Stimulated activated CD8-positive, alpha-beta memory T cell treated with anti-CD3 and anti-CD28 coated beads, Interleukin-15, amount 100 ng/mL, for 24 hours (primary cell): ENCODE results near the gene DOCK1.

Experiments used
- DNase-seq: peaks from one replicate; pipeline ENCODE4 v3.0.0-alpha.2; 2020; ENCODE audit warnings: low read depth

DOCK1 gene

GRCh38 chr10:126955396-126955795 is 50.2 kb downstream of the DOCK1 start:
- DNase-seq, result no peak

GRCh38 chr10:126955934-126956711 is 50.9 kb downstream of the DOCK1 start:
- no peak for DNase-seq

- DNase-seq, result no peak
Measured at GRCh38 chr10:126956712-126957108, 51.5 kb downstream of the DOCK1 start.

- DNase-seq, result no peak
Measured at GRCh38 chr10:126957111-126957510, 51.9 kb downstream of the DOCK1 start.

GRCh38 chr10:126959431-126959830 is 54.2 kb downstream of the DOCK1 start:
- DNase-seq, result no peak

GRCh38 chr10:126959906-126960685 is 54.9 kb downstream of the DOCK1 start:
- DNase-seq, result no peak

GRCh38 chr10:126963354-126963753 is 58.1 kb downstream of the DOCK1 start:
- no peak for DNase-seq

GRCh38 chr10:126964190-126964589 is 59.0 kb downstream of the DOCK1 start:
- no peak for DNase-seq

- no peak for DNase-seq
Measured at GRCh38 chr10:126966938-126967337, 61.7 kb downstream of the DOCK1 start.

GRCh38 chr10:126969310-126969709 is 64.1 kb downstream of the DOCK1 start:
- DNase-seq, result no peak

GRCh38 chr10:126972635-126973414 is 67.6 kb downstream of the DOCK1 start:
- DNase-seq, result no peak

- no peak for DNase-seq
Measured at GRCh38 chr10:126975221-126975620, 70.0 kb downstream of the DOCK1 start.

- no peak for DNase-seq
Measured at GRCh38 chr10:126977216-126977615, 72.0 kb downstream of the DOCK1 start.

GRCh38 chr10:126979311-126979710 is 74.1 kb downstream of the DOCK1 start:
- DNase-seq, result no peak

- DNase-seq, result no peak
Measured at GRCh38 chr10:126993208-126993607, 88.0 kb downstream of the DOCK1 start.

- DNase-seq, result no peak
Measured at GRCh38 chr10:126997801-126998590, 92.8 kb downstream of the DOCK1 start.

- DNase-seq, result no peak
Measured at GRCh38 chr10:127000598-127000997, 95.4 kb downstream of the DOCK1 start.

- DNase-seq, result no peak
Measured at GRCh38 chr10:127003032-127003685, 97.9 kb downstream of the DOCK1 start.

GRCh38 chr10:127006453-127006852 is 101.2 kb downstream of the DOCK1 start:
- no peak for DNase-seq

- DNase-seq, result no peak
Measured at GRCh38 chr10:127009366-127009765, 104.1 kb downstream of the DOCK1 start.

GRCh38 chr10:127011174-127011573 is 105.9 kb downstream of the DOCK1 start:
- no peak for DNase-seq
